CD4-positive, alpha-beta T cell treated with Interleukin-1 beta for 1 hour (primary cell): ENCODE measurements around the gene KCNQ1.

Experiments used
- DNase-seq, 2 donors: peaks; one replicate each; pipeline ENCODE4 v3.0.0-alpha.2; 2020 to 2022

Gene KCNQ1

DNA sequence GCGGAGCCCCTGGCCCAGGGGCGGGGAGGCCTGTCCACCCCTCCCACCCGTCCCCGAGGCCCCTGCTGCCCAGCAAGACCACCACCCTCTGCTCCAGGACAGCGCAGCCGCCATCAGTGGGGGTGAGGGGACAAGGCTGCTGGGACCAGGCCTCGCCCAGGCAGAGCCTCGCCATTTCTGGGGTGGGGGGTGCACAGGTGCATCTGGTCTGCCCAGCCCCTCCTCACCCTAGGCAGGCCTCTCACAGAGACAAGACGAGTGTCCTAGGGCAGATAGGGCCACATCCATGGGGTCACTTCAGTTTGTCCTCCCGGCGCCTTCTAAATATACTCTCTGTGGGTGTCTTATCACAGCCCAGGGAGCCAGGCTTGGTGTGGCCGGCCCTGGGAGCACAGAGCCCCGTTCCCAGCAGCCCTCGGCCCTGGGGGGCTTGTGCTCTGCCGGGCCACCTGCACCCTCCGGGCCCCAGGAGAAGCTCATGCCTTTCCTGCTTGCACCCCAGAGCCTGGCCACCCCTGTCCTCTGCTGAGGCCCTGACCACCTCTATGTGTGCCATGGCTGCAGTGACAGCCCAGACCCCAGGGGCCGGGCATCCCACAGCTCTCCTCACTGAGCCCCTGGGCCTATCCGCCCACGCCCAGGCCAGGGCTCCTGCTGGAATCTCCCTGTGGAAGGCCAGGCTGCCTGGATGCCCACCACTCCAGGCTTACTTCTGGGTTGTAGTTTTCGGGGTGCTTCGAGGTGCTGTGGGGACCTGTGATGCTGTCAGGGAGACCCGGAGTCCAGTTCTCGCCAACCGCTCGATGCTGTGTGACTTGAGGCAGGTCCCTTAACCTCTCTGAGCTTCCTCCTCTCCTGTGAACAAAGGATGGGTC lies 70.8 kb downstream of the KCNQ1 start:
- no peak for DNase-seq

GRCh38 chr11:2516276-2517015 lies 71.6 kb downstream of the KCNQ1 start:
- DNase-seq = no peak

GRCh38 chr11:2517016-2517385 lies 72.2 kb downstream of the KCNQ1 start:
- no peak for DNase-seq

- DNase-seq = no peak
Observed at GRCh38 chr11:2517386-2518064, 72.7 kb downstream of the KCNQ1 start.

GRCh38 chr11:2518111-2518982 lies 73.5 kb downstream of the KCNQ1 start:
- no peak for DNase-seq

DNA sequence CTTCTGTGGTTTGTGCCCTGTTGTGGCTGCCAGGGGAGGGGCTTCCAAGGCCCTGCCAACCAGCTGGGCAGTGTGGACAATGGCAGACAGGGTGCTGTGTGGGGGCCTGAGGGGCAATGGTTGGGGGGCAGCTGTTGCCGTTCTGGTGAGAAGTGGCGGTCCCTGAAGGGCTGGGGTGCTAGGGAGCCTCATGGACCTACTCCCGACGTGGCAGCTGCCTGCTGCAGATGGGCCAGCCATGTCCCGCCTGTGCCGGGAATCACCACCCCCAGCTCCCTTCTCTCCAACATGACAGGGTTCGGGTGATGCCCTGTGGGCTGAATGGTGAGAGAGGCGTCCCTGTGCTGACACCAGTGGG lies 74.2 kb downstream of the KCNQ1 start:
- no peak for DNase-seq

DNA sequence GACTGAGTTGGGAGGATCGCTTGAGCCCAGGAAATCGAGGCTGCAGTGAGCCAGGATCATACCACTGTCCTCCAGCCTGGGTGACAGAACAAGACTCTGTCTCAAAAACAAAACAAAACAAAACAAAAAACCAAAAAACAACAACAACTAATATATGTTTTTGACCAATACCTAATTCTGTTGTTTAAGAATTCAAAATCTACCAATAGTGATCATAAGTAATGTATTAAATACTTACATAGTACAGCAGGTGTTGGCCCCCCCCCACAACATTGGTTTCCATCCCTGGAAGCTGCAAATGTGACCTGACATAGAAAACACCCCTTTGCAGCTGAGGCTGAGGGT lies 74.7 kb downstream of the KCNQ1 start:
- no peak for DNase-seq

DNA sequence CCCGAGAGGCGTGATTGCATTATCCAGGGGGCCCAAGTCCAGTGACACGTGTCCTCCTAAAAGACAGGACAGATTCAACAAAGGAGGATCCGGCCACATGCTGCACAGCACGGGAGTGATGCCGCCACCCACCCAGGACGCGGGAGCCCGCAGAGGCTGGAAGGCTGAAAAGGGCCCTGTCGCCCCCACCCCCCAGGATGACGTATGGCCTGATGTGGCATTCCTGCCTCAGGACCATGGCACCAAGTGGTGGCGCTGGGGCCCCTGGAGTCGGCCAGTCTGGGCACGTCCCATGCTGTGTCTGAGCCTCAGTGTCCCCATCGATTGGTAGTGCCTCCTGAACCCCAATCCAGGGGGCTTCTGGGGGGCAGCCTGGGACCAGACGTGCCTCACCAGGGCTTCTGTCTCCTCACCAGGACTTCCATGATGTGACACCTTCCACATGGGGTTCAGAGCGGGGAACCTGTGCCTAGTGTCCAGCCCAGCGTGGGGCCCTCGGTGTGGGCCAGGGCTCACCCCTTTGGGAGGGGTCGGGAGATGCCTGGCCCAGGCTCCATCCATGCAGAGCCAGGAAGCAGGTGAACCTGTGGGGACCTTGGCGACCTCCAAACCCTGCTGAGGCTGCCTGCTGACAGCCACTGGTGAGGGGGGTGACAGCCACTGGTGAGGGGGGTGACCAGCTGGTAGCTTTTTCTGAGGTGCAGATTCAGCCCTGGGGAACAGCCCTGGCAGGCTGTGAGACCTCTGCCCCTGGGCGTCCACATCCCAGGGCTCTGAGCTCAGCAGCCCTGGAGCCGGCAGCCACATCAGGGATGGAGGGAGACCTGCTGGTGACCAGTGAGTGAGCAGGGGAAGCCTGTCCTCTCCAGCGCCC lies 75.3 kb downstream of the KCNQ1 start:
- DNase-seq = no peak

GRCh38 chr11:2520736-2521035 lies 75.9 kb downstream of the KCNQ1 start:
- no peak for DNase-seq

DNA sequence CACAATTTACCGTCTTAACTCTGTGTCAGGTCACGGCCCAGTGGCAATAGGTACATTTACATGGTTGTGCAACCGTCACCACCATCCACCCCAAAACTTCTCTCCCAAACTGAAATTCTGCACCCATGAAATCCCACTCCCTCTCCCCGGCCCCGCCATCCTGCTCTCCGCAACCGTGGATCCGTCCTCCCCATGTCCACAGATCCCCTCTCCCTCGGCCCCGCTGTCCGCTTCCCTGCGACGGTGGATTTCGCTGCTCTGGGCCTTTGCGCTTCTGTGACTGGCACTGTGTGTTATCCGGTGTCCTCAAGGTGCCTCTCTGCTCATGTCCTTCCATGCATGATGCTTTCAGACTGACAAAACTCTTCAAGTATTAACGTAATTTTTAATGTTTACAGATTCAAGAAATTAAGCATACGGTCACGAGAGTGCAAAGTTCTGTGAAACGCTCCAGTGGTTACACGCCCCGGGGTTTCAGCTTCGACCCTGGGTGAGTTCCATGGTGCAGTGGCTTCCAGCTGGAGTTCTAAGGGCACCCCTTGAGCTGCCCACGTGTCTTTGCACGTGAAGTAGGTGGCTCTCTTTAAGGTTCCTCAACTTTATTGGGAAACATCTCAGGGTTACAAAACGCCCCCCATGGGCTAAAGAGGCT lies 76.4 kb downstream of the KCNQ1 start:
- DNase-seq = no peak

DNA sequence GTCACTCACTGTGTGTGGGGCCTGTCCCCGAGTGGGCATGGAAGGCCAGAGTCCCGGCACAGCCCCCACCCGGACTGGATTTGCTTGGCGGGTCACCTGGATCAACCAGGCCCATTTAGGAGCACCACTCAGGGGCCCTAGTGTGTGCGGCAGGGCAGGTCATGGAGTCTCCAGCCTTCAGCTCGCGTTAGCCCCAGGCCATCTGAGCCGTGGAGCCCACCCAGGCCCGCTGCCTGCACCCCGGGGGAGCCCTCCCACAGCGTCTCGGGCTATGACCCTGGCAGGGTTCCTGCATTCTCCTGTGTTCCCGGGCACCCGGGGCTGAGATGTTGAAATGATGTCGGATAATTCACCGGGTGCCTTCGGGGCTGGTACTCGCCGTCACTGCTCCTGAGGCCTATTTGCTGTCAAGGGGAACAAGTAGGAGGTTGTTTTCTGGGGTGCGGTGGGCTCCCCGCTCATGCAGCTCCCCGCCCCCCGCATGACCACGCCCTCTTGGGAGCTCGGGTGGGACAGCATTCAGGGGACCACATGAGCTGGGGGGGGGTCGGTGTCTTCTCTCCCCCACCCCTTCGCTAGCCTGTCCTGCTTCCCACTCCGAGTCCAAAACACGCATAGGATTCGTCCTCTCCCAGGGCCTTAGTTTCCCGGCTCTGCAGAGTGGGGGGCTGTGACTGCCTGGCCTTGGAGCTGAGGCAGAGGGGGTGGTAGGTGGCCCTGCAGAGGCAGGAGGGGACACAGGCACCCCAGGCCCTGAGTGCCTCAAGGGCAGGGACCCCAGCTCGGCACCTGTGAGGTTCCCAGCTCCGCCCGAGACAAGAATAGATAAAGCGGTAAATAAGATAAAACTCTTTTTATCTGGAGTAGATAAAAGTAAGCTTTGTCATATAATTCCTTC lies 77.2 kb downstream of the KCNQ1 start:
- DNase-seq = no peak

DNA sequence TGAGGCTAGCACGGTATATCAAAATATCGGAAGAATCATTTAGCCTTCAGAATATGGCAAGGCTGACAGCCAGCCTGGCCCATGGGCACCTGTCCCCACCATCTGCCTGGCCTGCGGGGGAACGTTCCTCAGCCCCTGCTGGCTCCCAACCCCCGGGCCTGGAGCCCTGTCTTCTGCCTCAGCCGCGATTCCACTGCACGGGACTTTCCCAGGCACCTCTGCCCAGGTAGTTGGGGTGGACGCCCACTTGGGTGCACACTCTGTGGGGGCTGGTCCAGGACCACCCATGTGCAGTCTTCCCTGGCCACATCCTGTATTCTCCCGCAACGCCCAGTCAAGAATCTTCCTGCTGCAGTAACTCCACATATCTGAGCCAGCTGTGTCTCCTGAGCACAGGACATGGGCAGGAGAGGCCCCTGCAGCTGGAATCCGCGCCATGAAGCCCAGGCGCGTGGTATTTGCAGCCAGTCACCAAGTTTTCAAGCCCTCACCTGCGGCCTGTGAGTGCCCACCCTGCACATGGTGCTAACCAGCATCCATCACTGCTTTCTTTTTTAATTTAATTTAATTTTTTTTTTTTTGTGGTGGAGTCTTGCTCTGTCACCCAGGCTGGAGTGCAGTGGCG lies 77.9 kb downstream of the KCNQ1 start:
- DNase-seq = no peak

- DNase-seq = no peak
Observed at GRCh38 chr11:2523821-2524391, 79.1 kb downstream of the KCNQ1 start.

- DNase-seq = no peak
Observed at GRCh38 chr11:2524446-2525165, 79.8 kb downstream of the KCNQ1 start.

DNA sequence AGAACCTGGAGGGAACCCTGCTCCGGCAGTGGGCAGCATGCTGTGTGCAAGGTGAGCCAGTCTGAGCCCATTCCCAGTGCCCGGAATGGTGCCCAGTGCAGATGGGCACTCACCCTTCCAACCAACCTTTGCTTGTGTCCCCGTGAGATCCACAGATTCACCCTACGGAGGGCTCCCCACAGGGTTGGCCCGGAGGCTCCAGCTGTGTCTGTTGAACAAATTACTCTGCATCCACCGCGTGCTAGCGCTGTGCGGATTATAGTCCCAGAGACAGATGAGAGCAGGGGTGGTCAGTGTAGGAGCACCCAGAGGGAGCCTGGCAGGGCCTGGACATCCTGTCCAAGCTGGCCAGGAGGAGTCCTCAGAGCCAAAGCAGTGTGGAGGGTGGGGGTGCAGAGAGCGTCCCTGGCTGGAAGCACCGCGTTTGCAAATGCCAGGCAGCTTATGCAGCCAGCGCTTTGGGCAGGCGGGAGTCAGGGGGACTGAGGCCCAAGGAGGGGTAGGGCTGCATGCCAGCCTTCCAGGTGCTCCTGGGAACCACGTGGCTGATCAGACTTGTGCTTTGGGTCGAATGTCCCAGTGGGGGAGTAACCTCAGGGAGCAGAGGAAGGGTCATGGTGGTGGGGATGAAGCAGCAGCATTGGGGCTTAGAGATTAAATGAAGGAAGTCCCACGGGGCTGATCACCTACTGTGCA lies 80.5 kb downstream of the KCNQ1 start:
- DNase-seq = no peak

DNA sequence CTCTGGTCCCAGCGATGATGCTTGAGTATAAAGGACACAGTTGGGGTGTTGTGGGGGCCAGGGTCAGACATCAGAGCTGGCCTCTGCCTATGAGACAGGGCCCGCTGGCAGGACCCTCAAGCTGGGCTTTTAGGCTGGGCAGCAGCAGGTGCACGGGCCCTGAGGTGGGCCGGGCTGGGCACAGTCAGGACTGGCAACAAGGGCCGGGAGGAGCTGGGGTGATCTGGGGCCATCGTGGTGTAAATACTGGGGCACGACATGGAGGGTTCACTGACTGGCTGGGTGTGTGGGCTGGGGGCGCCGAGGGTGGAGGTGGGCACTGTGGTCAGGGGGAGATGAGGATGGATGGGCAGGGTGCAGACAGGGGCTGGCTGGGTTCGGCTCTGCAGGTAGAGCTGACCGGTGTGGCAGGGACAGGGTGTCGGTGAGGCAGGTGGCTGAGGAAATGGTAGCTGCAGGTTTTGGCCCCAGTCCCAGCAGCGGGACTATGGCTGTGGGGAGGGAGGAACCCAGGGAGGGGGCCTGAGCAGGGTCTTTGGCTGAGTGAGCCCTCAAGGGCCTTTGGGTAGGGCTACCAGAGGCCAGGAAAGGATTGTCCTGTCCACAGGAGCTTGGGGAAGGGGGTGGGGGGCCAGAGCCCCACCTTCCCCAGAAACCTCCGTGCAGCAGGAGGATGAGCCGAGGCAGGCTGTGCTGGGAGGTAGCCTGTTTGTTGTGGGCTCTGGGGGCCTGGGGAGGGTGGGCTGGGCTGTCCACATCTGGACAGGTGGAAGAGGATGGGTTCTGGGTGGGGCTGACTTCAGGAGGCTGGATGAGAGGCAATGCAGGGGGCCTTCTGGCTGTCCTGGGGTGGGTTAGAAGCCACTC lies 81.4 kb downstream of the KCNQ1 start:
- no peak for DNase-seq

GRCh38 chr11:2526808-2527381 lies 82.1 kb downstream of the KCNQ1 start:
- DNase-seq = peak; percentile 17 to 75
